Esophagus squamous epithelium (tissue), 4 donors: ENCODE results near the gene CCDC187.

Source experiments
- CTCF ChIP-seq, 6 experiments: fragments of 450-650 bp in 4 of 6; fragments of 200-600 bp in 2 of 6; sonication (generic) in 2 of 6; IDR thresholded peaks; one replicate each; pipeline ENCODE4 v1.5.1; 2016 to 2019; ENCODE audit warnings: antibody characterized with exemption in 6 of 6, mild to moderate bottlenecking in 4 of 6, moderate library complexity in 4 of 6
- POLR2A ChIP-seq, 4 donors: fragments of 450-650 bp; IDR thresholded peaks; one replicate each; pipeline ENCODE4 v1.6.1; 2017; ENCODE audit warnings: antibody characterized with exemption in 4 of 4, mild to moderate bottlenecking in 4 of 4, moderate library complexity in 3 of 4

DNA sequence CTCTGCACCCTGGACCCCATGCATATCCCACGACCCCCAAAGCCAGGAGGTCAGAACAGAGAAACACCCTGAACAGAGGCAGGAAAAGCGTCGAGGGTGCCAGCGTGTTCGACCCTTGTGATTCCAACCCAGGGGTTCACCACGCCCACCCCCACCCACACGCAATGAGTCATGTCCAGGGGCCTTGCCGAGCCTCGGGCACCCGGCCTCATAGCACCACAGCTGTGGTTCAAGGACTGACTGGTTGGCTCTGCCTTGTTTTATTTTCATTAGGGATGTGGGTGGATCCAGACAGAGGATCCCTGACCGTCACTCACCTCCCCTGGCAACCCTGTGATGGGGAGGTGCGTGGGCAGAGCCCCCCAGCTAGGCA lies 48.7 kb downstream of the CCDC187 start:
- no peak for TF ChIP-seq CTCF (IDR thresholded peaks at IDR 0.05)
- no peak for TF ChIP-seq POLR2A (IDR thresholded peaks at IDR 0.05)
